Activated naive CD4-positive, alpha-beta T cell treated with anti-CD3 and anti-CD28 coated beads, Interleukin-2, amount 10 ng/mL, durations not matched to agents 7 days and 5 days (primary cell): ENCODE measurements around the gene VSTM4.

ENCODE experiments used
- CTCF ChIA-PET: fragments of 350-600 bp; sonication (Branson Sonifier 250); formaldehyde crosslinking; loops from one replicate; lab custom pipeline; 2021; ENCODE audit warnings: antibody characterized with exemption; lab: Charles Lee
- DNase-seq: peaks from one replicate; pipeline ENCODE4 v3.0.0-alpha.2; 2020
- H3K27ac Mint-ChIP-seq: one replicate; pipeline ENCODE4 v1.8.0; 2021; ENCODE audit warnings: mild to moderate bottlenecking, moderate library complexity, mixed read lengths
- H3K27me3 Mint-ChIP-seq: one replicate; pipeline ENCODE4 v1.8.0; 2021; ENCODE audit warnings: mild to moderate bottlenecking, mixed read lengths
- H3K36me3 Mint-ChIP-seq: one replicate; pipeline ENCODE4 v1.8.0; 2021; ENCODE audit warnings: mixed read lengths
- H3K4me1 Mint-ChIP-seq: one replicate; pipeline ENCODE4 v1.8.0; 2021; ENCODE audit warnings: mixed read lengths
- H3K4me3 Mint-ChIP-seq: one replicate; pipeline ENCODE4 v1.8.0; 2021; ENCODE audit warnings: mild to moderate bottlenecking, moderate library complexity, mixed read lengths
- H3K9me3 Mint-ChIP-seq: one replicate; pipeline ENCODE4 v1.8.0; 2021; ENCODE audit warnings: mixed read lengths

VSTM4 gene

DNA sequence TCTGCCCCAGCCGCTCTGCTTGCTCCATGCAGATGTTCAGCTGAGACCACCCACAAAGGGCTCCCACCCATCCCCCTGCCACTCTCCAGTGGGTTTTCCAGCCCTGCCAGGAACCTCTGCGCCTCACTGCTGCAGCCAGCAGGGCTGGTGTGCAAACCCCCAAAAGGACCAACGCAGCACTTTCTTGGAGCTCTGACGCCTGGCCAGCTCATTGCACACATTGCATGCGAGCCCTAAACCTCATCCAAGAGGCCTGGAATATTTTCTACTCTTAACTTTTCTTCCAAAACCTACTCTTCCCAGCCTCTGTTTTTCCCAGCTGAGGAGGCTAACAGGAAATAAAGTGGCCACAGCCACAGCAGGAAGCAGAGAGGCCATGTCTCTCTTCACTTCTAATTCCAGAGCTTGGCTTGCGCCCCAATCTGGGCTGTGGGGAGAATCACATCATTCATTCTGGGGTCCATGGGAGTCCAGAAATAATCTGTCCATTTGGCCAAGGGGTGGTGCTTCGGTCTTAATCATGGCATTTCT is 23.1 kb upstream of the VSTM4 start:
- no peaks in the 10 kb centered on the region for H3K9me3 Mint-ChIP-seq
- peaks cover 8% of the 10 kb centered on the region for H3K27me3 Mint-ChIP-seq
- no peaks in the 10 kb centered on the region for H3K4me1 Mint-ChIP-seq
- H3K36me3 Mint-ChIP-seq, result no peaks in the 10 kb centered on the region
- no peak overlapping the region for H3K4me3 Mint-ChIP-seq
- CTCF ChIA-PET, result interaction anchor here (0.8 kb wide), 1 partner anchor 26 kb away, joined by 4 read pairs; no protein-coding TSS in a partner anchor
- DNase-seq, result no peak
- no peak overlapping the region for H3K27ac Mint-ChIP-seq

DNA sequence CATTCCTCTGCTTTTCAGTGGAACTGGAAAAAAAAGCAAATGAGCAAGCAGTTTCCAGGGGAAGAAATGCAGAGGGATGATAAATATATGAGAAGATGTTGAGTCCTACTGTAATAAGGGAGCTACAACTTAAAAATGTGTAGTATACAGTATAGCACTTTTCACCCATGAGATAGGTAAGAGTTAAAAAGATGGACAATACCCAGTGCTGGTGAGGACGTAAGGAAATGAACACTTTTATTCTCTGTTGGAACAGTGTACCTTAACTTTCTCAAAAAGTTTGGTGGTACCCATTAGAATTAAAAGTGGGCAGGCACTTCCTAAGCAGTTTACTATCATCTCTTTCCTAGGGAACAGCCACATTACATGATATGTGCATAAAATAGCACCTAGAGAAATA is 21.2 kb upstream of the VSTM4 start:
- H3K9me3 Mint-ChIP-seq, result no peaks in the 10 kb centered on the region
- no peak overlapping the region for H3K4me3 Mint-ChIP-seq
- DNase-seq, result no peak
- H3K27ac Mint-ChIP-seq, result no peak overlapping the region
- no peaks in the 10 kb centered on the region for H3K4me1 Mint-ChIP-seq
- peaks cover 10% of the 10 kb centered on the region for H3K27me3 Mint-ChIP-seq
- CTCF ChIA-PET, result no interaction called here
- H3K36me3 Mint-ChIP-seq, result no peaks in the 10 kb centered on the region

GRCh38 chr10:49135575-49136313 is 20.4 kb upstream of the VSTM4 start:
- H3K4me3 Mint-ChIP-seq, result no peak overlapping the region
- CTCF ChIA-PET, result no interaction called here

GRCh38 chr10:49134327-49134726 is 19.0 kb upstream of the VSTM4 start:
- DNase-seq, result no peak
- CTCF ChIA-PET, result no interaction called here
- Mint-ChIP-seq H3K4me1 (no peaks in the 10 kb centered on the region), H3K9me3 (no peaks in the 10 kb centered on the region), H3K4me3 (no peak overlapping the region), H3K27me3 (peaks cover 20% of the 10 kb centered on the region), H3K36me3 (no peaks in the 10 kb centered on the region), H3K27ac (no peak overlapping the region)

More at GRCh38 chr10:49135575-49136313, 20.4 kb upstream of the VSTM4 start:
- Mint-ChIP-seq H3K27me3 (peaks cover 14% of the 10 kb centered on the region), H3K36me3 (no peaks in the 10 kb centered on the region), H3K27ac (no peak overlapping the region), H3K9me3 (no peaks in the 10 kb centered on the region), H3K4me1 (no peaks in the 10 kb centered on the region)
- DNase-seq, result no peak

GRCh38 chr10:49133706-49134248 is 18.5 kb upstream of the VSTM4 start, which contains the start of gene FAM170B:
Gene FAM170B (minus strand): TSS chr10:49134021. CDS start chr10:49133918, 103 bp downstream.
- Mint-ChIP-seq H3K4me1 (no peaks in the 10 kb centered on the region), H3K27ac (no peak within 1 kb of the TSS), H3K36me3 (no peaks in the 10 kb centered on the region), H3K9me3 (no peaks in the 10 kb centered on the region), H3K4me3 (no peak within 1 kb of the TSS), H3K27me3 (peaks cover 23% of the 10 kb centered on the region)
- CTCF ChIA-PET, result no interaction called here
- no peak for DNase-seq

GRCh38 chr10:49132362-49132737 is 17.0 kb upstream of the VSTM4 start:
- no peaks in the 10 kb centered on the region for H3K4me1 Mint-ChIP-seq
- CTCF ChIA-PET, result no interaction called here

DNA sequence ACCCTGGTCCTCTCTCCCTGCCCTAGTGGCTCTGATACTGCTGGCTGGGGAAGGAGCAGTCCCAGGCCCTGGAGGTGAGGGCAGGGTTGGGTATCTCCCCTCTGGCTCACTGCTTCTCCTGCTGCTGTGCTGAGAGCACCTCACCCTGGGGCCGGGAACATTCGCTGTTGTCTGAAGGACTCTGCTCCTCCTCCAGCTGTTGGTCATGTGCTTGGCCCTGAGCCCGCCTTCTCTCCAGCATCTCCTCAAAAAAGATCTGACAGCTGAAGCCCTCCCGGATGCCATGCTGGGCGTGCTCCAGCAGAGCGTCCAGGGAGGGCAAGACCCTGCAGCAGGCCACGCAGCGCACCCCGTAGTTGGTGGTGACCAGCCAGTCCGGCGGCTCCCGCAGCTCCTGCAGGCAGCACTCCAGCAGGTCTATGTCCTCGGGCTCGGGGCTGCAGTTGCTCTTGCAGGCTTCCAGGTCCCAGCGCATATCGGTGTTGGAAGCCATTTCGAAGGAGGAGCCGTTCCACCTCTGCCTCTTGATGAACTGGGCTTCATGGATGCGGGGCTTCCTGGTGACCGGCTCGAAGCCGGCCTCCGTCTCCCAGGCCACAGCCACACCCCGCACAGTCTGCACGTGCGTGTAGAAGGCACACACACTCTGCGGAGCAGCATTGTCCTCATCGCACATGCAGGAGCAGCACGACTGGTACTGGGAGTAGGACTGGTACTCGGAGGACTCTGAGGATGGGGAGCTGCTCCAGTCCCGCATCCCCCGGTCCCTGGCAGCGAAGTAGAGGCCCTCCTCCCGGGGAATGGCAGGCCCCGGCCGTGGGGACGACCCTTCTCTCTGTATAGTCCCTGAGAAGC is 16.4 kb upstream of the VSTM4 start:
- H3K4me3 Mint-ChIP-seq, result no peak overlapping the region
- no peaks in the 10 kb centered on the region for H3K4me1 Mint-ChIP-seq
- peaks cover 21% of the 10 kb centered on the region for H3K27me3 Mint-ChIP-seq
- DNase-seq, result no peak
- no peaks in the 10 kb centered on the region for H3K9me3 Mint-ChIP-seq
- H3K27ac Mint-ChIP-seq, result no peak overlapping the region
- H3K36me3 Mint-ChIP-seq, result no peaks in the 10 kb centered on the region
- CTCF ChIA-PET, result no interaction called here

More at GRCh38 chr10:49132362-49132737, 17.0 kb upstream of the VSTM4 start:
- Mint-ChIP-seq H3K9me3 (no peaks in the 10 kb centered on the region), H3K36me3 (no peaks in the 10 kb centered on the region), H3K4me3 (no peak overlapping the region), H3K27ac (no peak overlapping the region), H3K27me3 (peaks cover 24% of the 10 kb centered on the region)
- DNase-seq, result no peak

- H3K27ac Mint-ChIP-seq, result no peak overlapping the region
- CTCF ChIA-PET, result no interaction called here
- H3K4me1 Mint-ChIP-seq, result no peaks in the 10 kb centered on the region
- no peak for DNase-seq
- no peak overlapping the region for H3K4me3 Mint-ChIP-seq
- H3K27me3 Mint-ChIP-seq, result peaks cover 21% of the 10 kb centered on the region
- no peaks in the 10 kb centered on the region for H3K9me3 Mint-ChIP-seq
- H3K36me3 Mint-ChIP-seq, result no peaks in the 10 kb centered on the region
Observed at GRCh38 chr10:49129376-49129775, 14.1 kb upstream of the VSTM4 start.

DNA sequence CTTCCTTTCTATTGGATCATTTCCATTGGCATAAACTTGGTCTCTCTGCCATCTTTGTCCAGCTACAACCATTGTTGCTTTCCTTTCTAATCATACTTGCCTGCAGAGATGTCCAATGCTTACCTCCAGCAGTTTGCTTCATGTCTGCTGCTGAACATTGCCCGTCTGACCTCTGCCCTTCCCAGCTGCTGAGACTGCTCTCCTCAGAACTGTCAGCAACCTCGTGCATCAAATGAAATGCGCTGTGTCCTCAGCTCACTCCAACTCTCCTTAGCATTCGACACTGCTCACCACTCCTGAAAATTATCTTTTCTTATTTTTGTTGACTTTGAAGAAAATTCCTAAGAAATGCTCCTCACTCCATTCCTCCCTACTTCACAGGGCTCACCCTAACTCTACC is 13.5 kb upstream of the VSTM4 start:
- no peak overlapping the region for H3K4me3 Mint-ChIP-seq
- H3K9me3 Mint-ChIP-seq, result no peaks in the 10 kb centered on the region
- no peaks in the 10 kb centered on the region for H3K4me1 Mint-ChIP-seq
- H3K27me3 Mint-ChIP-seq, result peaks cover 21% of the 10 kb centered on the region
- DNase-seq, result no peak
- H3K36me3 Mint-ChIP-seq, result no peaks in the 10 kb centered on the region
- CTCF ChIA-PET, result no interaction called here
- H3K27ac Mint-ChIP-seq, result no peak overlapping the region

- peaks cover 24% of the 10 kb centered on the region for H3K27me3 Mint-ChIP-seq
- H3K4me3 Mint-ChIP-seq, result no peak overlapping the region
- CTCF ChIA-PET, result interaction anchor here (0.7 kb wide), 1 partner anchor 140 kb away, joined by 3 read pairs; no protein-coding TSS in a partner anchor
- H3K27ac Mint-ChIP-seq, result no peak overlapping the region
- no peaks in the 10 kb centered on the region for H3K4me1 Mint-ChIP-seq
- no peak for DNase-seq
- no peaks in the 10 kb centered on the region for H3K9me3 Mint-ChIP-seq
- no peaks in the 10 kb centered on the region for H3K36me3 Mint-ChIP-seq
Observed at GRCh38 chr10:49123981-49124950, 8.9 kb upstream of the VSTM4 start.

DNA sequence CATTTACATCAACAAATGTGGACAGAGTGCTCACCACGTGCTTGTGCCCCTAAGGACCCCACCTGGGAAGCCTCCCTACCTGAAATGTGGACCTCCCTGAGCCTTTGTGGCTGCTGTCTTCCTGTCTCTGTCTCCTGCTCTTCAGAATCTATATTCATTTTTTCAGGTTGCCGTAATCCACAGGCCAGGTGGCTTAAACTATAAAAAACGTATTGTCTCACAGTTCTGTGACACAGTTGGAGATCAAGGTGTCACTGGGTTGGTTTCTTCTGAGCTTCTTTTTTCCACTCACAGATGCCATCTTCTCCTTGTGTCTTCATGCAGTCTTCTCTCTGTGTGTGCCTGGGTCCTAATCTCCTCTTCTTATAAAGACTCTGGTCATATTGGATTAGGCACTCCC is 5.6 kb upstream of the VSTM4 start:
- H3K36me3 Mint-ChIP-seq, result no peaks in the 10 kb centered on the region
- H3K4me3 Mint-ChIP-seq, result no peak overlapping the region
- peaks cover 5% of the 10 kb centered on the region for H3K4me1 Mint-ChIP-seq
- no peak overlapping the region for H3K27ac Mint-ChIP-seq
- H3K27me3 Mint-ChIP-seq, result peaks cover 46% of the 10 kb centered on the region
- DNase-seq, result no peak
- CTCF ChIA-PET, result interaction anchor here (1.2 kb wide), 1 partner anchor 463 kb away, joined by 3 read pairs; no protein-coding TSS in a partner anchor
- H3K9me3 Mint-ChIP-seq, result no peaks in the 10 kb centered on the region

- CTCF ChIA-PET, result interaction anchor here (1.2 kb wide), 1 partner anchor 462 kb away, joined by 3 read pairs; no protein-coding TSS in a partner anchor
Observed at GRCh38 chr10:49119746-49120145, 4.4 kb upstream of the VSTM4 start.

GRCh38 chr10:49118430-49119074 is 3.2 kb upstream of the VSTM4 start:
- no peak overlapping the region for H3K27ac Mint-ChIP-seq
- peaks cover 11% of the 10 kb centered on the region for H3K4me1 Mint-ChIP-seq
- DNase-seq, result no peak
- H3K36me3 Mint-ChIP-seq, result no peaks in the 10 kb centered on the region
- H3K27me3 Mint-ChIP-seq, result peaks cover 67% of the 10 kb centered on the region
- CTCF ChIA-PET, result interaction anchor here (0.6 kb wide), 1 partner anchor 143 kb away, joined by 3 read pairs; no protein-coding TSS in a partner anchor
- no peaks in the 10 kb centered on the region for H3K9me3 Mint-ChIP-seq
- H3K4me3 Mint-ChIP-seq, result no peak overlapping the region

More at GRCh38 chr10:49119746-49120145, 4.4 kb upstream of the VSTM4 start:
- no peak for DNase-seq
- Mint-ChIP-seq H3K9me3 (no peaks in the 10 kb centered on the region), H3K4me3 (no peak overlapping the region), H3K36me3 (no peaks in the 10 kb centered on the region), H3K27ac (no peak overlapping the region), H3K4me1 (peaks cover 8% of the 10 kb centered on the region), H3K27me3 (peaks cover 55% of the 10 kb centered on the region)
